Endothelial cell of umbilical vein (primary cell): ENCODE results near the gene UBL7. TPM values are rescaled to one million over a fixed set of nuclear protein-coding genes. Genes with fewer than 3 reads are reported as not detected.

Experiments used
- BruUV-seq: library from RNA; stranded (reverse); fragments of 400-500 nt; replicated peaks from 2 replicates; lab custom pipeline; 2021; lab: Mats Ljungman, UMichigan
- CTCF ChIA-PET: fragments of 300-600, 350-600 bp; sonication (Branson Sonifier 250); formaldehyde crosslinking; loops from one replicate; lab custom pipeline; 2021; ENCODE audit warnings: antibody characterized with exemption, inconsistent platforms; lab: Charles Lee
- POLR2A ChIA-PET: fragments of 300-600, 350-600 bp; sonication (Branson Sonifier 250); formaldehyde crosslinking; loops from one replicate; lab custom pipeline; 2021; ENCODE audit warnings: antibody characterized with exemption, inconsistent platforms; lab: Charles Lee
- DNase-seq: peaks from one replicate; pipeline ENCODE4 v3.0.0-alpha.2; 2011; ENCODE audit warnings: low read depth, low spot score
- FAIRE-seq: peaks from 2 replicates; lab custom pipeline; 2011; peaks lifted over from hg19 to GRCh38; lab: Jason Lieb, UNC
- H2AFZ ChIP-seq: 2 replicates; pipeline ENCODE4 v1.6.0; 2012; ENCODE audit warnings: low read depth, low read length, control low read depth, inconsistent platforms
- H3K27ac ChIP-seq: 2 replicates; pipeline ENCODE4 v1.5.1; 2011; ENCODE audit warnings: low read depth, mild to moderate bottlenecking, control low read depth, low read length, moderate library complexity; ENCODE audit not compliant: insufficient read depth
- H3K27me3 ChIP-seq, 2 experiments: 2 replicates each; pipeline versions ENCODE4 v1.6.0 to v1.6.1; 2011; ENCODE audit warnings: low read length in 2 of 2, mixed read lengths in 1 of 2; ENCODE audit not compliant: control insufficient read depth in 2 of 2, insufficient read depth in 2 of 2
- H3K36me3 ChIP-seq, 2 experiments: 2 replicates in 1 of 2; 3 replicates in 1 of 2; pipeline ENCODE4 v1.5.1; 2011; ENCODE audit warnings: low read length in 2 of 2, mild to moderate bottlenecking in 1 of 2, moderate library complexity in 1 of 2; ENCODE audit not compliant: control insufficient read depth in 2 of 2, insufficient read depth in 2 of 2; ENCODE audit errors: extremely low read depth in 1 of 2
- H3K4me1 ChIP-seq: 3 replicates; pipeline ENCODE4 v1.5.1; 2011; ENCODE audit warnings: mild to moderate bottlenecking, low read length; ENCODE audit not compliant: control insufficient read depth, insufficient read depth; ENCODE audit errors: extremely low read depth
- H3K4me2 ChIP-seq: 2 replicates; pipeline ENCODE4 v1.6.1; 2011; ENCODE audit warnings: low read length, control low read depth, mixed read lengths; ENCODE audit not compliant: insufficient read depth
- H3K4me3 ChIP-seq, 3 experiments: fragments of 200-600 bp in 1 of 3; sonication (generic), shearing (Covaris generic) in 1 of 3; replicated peaks in 1 of 3; 2 replicates each; pipeline ENCODE4 v1.5.1; 2011 to 2016; ENCODE audit warnings: control low read depth in 3 of 3, low read length in 3 of 3, mild to moderate bottlenecking in 2 of 3, inconsistent platforms in 1 of 3, low read depth in 1 of 3, moderate library complexity in 1 of 3; ENCODE audit not compliant: insufficient read depth in 1 of 3
- H3K79me2 ChIP-seq: 2 replicates; pipeline ENCODE4 v1.6.0; 2012; ENCODE audit warnings: low read length, inconsistent platforms; ENCODE audit not compliant: control insufficient read depth, insufficient read depth
- H3K9ac ChIP-seq: replicated peaks from 2 replicates; pipeline ENCODE3; 2011; ENCODE audit warnings: low read length, control low read depth; ENCODE audit not compliant: insufficient read depth; ENCODE audit errors: extremely low read depth
- H3K9me1 ChIP-seq: replicated peaks from 3 replicates; pipeline ENCODE4 v1.6.0; 2011; ENCODE audit warnings: mild to moderate bottlenecking, low read length; ENCODE audit not compliant: control insufficient read depth, insufficient read depth; ENCODE audit errors: extremely low read depth
- H3K9me3 ChIP-seq: replicated peaks from 2 replicates; pipeline ENCODE4 v1.5.1; 2012; ENCODE audit warnings: low read length, inconsistent platforms; ENCODE audit not compliant: control insufficient read depth, insufficient read depth
- H4K20me1 ChIP-seq: replicated peaks from 2 replicates; pipeline ENCODE3; 2011; ENCODE audit warnings: mild to moderate bottlenecking, low read length; ENCODE audit not compliant: control insufficient read depth, insufficient read depth; ENCODE audit errors: extremely low read depth
- CTCF ChIP-seq, 2 donors: IDR thresholded peaks; 1 replicate in 1 of 2; 2 replicates in 1 of 2; pipeline ENCODE4 v1.5.1; 2011; ENCODE audit warnings: low read length in 2 of 2, mild to moderate bottlenecking in 2 of 2, moderate library complexity in 2 of 2, control low read depth in 1 of 2, inconsistent platforms in 1 of 2, low read depth in 1 of 2; ENCODE audit not compliant: insufficient read depth in 1 of 2; ENCODE audit errors: extremely low read depth in 1 of 2
- EZH2 ChIP-seq: IDR thresholded peaks from 2 replicates; pipeline ENCODE4 v1.6.1; 2012; ENCODE audit warnings: borderline replicate concordance, low read depth, mild to moderate bottlenecking, moderate library complexity, low read length, inconsistent platforms; ENCODE audit not compliant: severe bottlenecking
- FOS ChIP-seq: IDR thresholded peaks from 2 replicates; pipeline ENCODE4 v1.6.1; 2011; ENCODE audit warnings: mild to moderate bottlenecking, low read length, moderate library complexity, borderline replicate concordance; ENCODE audit not compliant: insufficient read depth
- GATA2 ChIP-seq: IDR thresholded peaks from 2 replicates; pipeline ENCODE4 v1.7.0; 2011; ENCODE audit warnings: low read depth, mild to moderate bottlenecking, moderate library complexity, mixed read lengths, low read length; ENCODE audit not compliant: insufficient read length, insufficient read depth
- MAX ChIP-seq: IDR thresholded peaks from 2 replicates; pipeline ENCODE4 v1.6.1; 2011; ENCODE audit not compliant: insufficient read depth, insufficient read length
- MYC ChIP-seq: IDR thresholded peaks from one replicate; pipeline ENCODE4 v1.6.1; 2011; ENCODE audit warnings: mild to moderate bottlenecking, low read depth, low read length
- POLR2A ChIP-seq: IDR thresholded peaks from 2 replicates; pipeline ENCODE4 v1.6.1; 2012; ENCODE audit warnings: low read depth, mild to moderate bottlenecking, control low read depth, low read length
- dilution Hi-C: fragments of 300-500 bp; cut with MboI; formaldehyde crosslinking; loops from one replicate; pipeline ENCODE4 v1.15.0; 2019; ENCODE audit warnings: low sequenced_read_pairs; ENCODE audit not compliant: extremely low pct_ligation_motif_present
- intact Hi-C: fragments of 100-400 bp; cut with micrococcal nuclease; formaldehyde crosslinking; loops from one replicate; pipeline ENCODE4 v1.10.0; 2022
- polyA plus RNA-seq, 4 experiments: library from polyadenylated mRNA; depleted of rRNA in 3 of 4; stranded (reverse) in 3 of 4; unstranded in 1 of 4; fragments of >200 nt; gene quantifications; 2 replicates each; pipeline versions ENCODE4 v1.2.1 to v1.2.3, GENCODE V29; 2011 to 2012; ENCODE audit warnings: missing spikeins in 1 of 4
- total RNA-seq: library from RNA; stranded (reverse); gene quantifications from 2 replicates; pipeline ENCODE4 v1.2.3, GENCODE V29; 2021

Gene UBL7
- total and polyA plus RNA-seq, 2 donors (not counting 3 experiments of a cell fraction or from before 2014, with no cell fraction given), result 32.8 to 90.4 TPM

GRCh38 chr15:74499366-74499765 is 38.4 kb upstream of the UBL7 start:
- H4K20me1 ChIP-seq, result no peaks in the 10 kb centered on the region
- DNase-seq (no peak), FAIRE-seq (no peak)
- BruUV-seq, result no TSS peak
- dilution Hi-C loops (no loop called here), intact Hi-C loops (no loop called here)
- no peak overlapping the region for H3K9ac ChIP-seq
- POLR2A ChIA-PET, result no interaction called here
- CTCF ChIA-PET, result interaction anchor here (1.0 kb wide), 2 partner anchors 11 to 133 kb away, joined by 3 read pairs; no protein-coding TSS in a partner anchor
- no peaks in the 10 kb centered on the region for H3K27me3 ChIP-seq
- no peaks in the 10 kb centered on the region for H3K9me3 ChIP-seq
- H2AFZ ChIP-seq, result no peak overlapping the region
- H3K9me1 ChIP-seq, result no peaks in the 10 kb centered on the region
- no peaks in the 10 kb centered on the region for H3K4me1 ChIP-seq
- H3K36me3 ChIP-seq, result no peaks in the 10 kb centered on the region
- H3K4me3 ChIP-seq, result no peak overlapping the region
- no peaks in the 10 kb centered on the region for H3K79me2 ChIP-seq
- H3K27ac ChIP-seq, result no peak overlapping the region
- H3K4me2 ChIP-seq, result no peak overlapping the region
- TF ChIP-seq EZH2 (no peak), POLR2A (no peak), CTCF (IDR thresholded peaks at IDR 0.05; ENCODE audit: extremely low read depth in 1 of 2, insufficient read depth in 1 of 2, low read depth in 1 of 2, low read length in 2 of 2) (no peak), MAX (no peak), GATA2 (no peak), FOS (no peak), MYC (no peak)
